ENCODE results near the gene SPARC. TPM values are rescaled to one million over a fixed set of nuclear protein-coding genes. Genes with fewer than 3 reads are reported as not detected.

The SPARC gene
- total and polyA plus RNA-seq, 2 experiments from 2014 or later: 6,520 to 20,092 TPM

- in situ Hi-C loops (cut with MboI): no loop called here
- Histone ChIP-seq H3K4me3 (no peak overlapping the region), H3K36me3 (ENCODE audit: low read depth) (no peaks in the 10 kb centered on the region), H3K4me2 (ENCODE audit: unreplicated experiment) (no peak overlapping the region), H3K9ac (no peak overlapping the region), H2AFZ (no peak overlapping the region), H3K4me1 (ENCODE audit: insufficient read depth) (0 out of 2 replicates have a peak, but pooled peaks cover under 1% of the 10 kb centered on the region), H3K9me2 (ENCODE audit: insufficient read depth) (no peaks in the 10 kb centered on the region), H3K27ac (no peak overlapping the region), H3K27me3 (replicated peaks; ENCODE audit: insufficient read depth) (0 out of 2 replicates have a peak, but pooled peaks cover 13% of the 10 kb centered on the region), H4K20me1 (ENCODE audit: insufficient read depth) (no peaks in the 10 kb centered on the region), H3K9me3 (ENCODE audit: low read depth) (no peaks in the 10 kb centered on the region), H3K79me2 (ENCODE audit: insufficient read depth) (no peaks in the 10 kb centered on the region), H3F3A (ENCODE audit: insufficient read depth) (no peaks in the 10 kb centered on the region)
- 34 to 36% methylated on average over 12 of the region's 12 CpGs for WGBS, 2 experiments (ENCODE audit: low coverage in 1 of 2, low lambda C conversion rate in 2 of 2, missing lambda C conversion rate in 2 of 2)
- peak; percentile 65 for DNase-seq
- TF ChIP-seq EZH2phosphoT487 (IDR thresholded peaks at IDR 0.05; ENCODE audit: insufficient read depth, low read depth): no peak
- TF ChIP-seq EZH2 (IDR thresholded peaks at IDR 0.05; ENCODE audit: insufficient read depth, poor library complexity, severe bottlenecking): no peak
Observed at GRCh38 chr5:151622367-151623088, 64.2 kb downstream of the SPARC start.

GRCh38 chr5:151620461-151620840, 66.3 kb downstream of the SPARC start:
- Histone ChIP-seq H3K27me3 (replicated peaks; ENCODE audit: insufficient read depth) (0 out of 2 replicates have a peak, but pooled peaks cover 16% of the 10 kb centered on the region), H3K9me3 (ENCODE audit: low read depth) (no peaks in the 10 kb centered on the region), H4K20me1 (ENCODE audit: insufficient read depth) (no peaks in the 10 kb centered on the region), H3K27ac (no peak overlapping the region), H3K9me2 (ENCODE audit: insufficient read depth) (no peaks in the 10 kb centered on the region), H2AFZ (no peak overlapping the region), H3K4me2 (ENCODE audit: unreplicated experiment) (no peak overlapping the region), H3K4me3 (no peak overlapping the region), H3K9ac (no peak overlapping the region), H3K4me1 (ENCODE audit: insufficient read depth) (no peaks in the 10 kb centered on the region), H3K79me2 (ENCODE audit: insufficient read depth) (no peaks in the 10 kb centered on the region), H3F3A (ENCODE audit: insufficient read depth) (no peaks in the 10 kb centered on the region), H3K36me3 (ENCODE audit: low read depth) (no peaks in the 10 kb centered on the region)
- no peak for DNase-seq
- in situ Hi-C loops (cut with MboI): no loop called here
- WGBS, 2 experiments (ENCODE audit: low coverage in 1 of 2, low lambda C conversion rate in 2 of 2, missing lambda C conversion rate in 2 of 2): 72 to 73% methylated on average over 6 of the region's 6 CpGs
- TF ChIP-seq EZH2phosphoT487 (IDR thresholded peaks at IDR 0.05; ENCODE audit: insufficient read depth, low read depth) (no peak), EZH2 (IDR thresholded peaks at IDR 0.05; ENCODE audit: insufficient read depth, poor library complexity, severe bottlenecking) (no peak)

GRCh38 chr5:151619812-151620460, 66.8 kb downstream of the SPARC start:
- H3K9me3 ChIP-seq (ENCODE audit: low read depth): no peaks in the 10 kb centered on the region
- WGBS, 2 experiments (ENCODE audit: low coverage in 1 of 2, low lambda C conversion rate in 2 of 2, missing lambda C conversion rate in 2 of 2): 42 to 49% methylated on average over 6 of the region's 6 CpGs
- no peak overlapping the region for H3K4me2 ChIP-seq (ENCODE audit: unreplicated experiment)
- H3K4me1 ChIP-seq (ENCODE audit: insufficient read depth): no peaks in the 10 kb centered on the region
- H3K9me2 ChIP-seq (ENCODE audit: insufficient read depth): no peaks in the 10 kb centered on the region
- H4K20me1 ChIP-seq (ENCODE audit: insufficient read depth): no peaks in the 10 kb centered on the region
- no peak overlapping the region for H3K9ac ChIP-seq
- no peaks in the 10 kb centered on the region for H3K79me2 ChIP-seq (ENCODE audit: insufficient read depth)
- no peak overlapping the region for H3K4me3 ChIP-seq
- no peak for TF ChIP-seq EZH2phosphoT487 (IDR thresholded peaks at IDR 0.05; ENCODE audit: insufficient read depth, low read depth)
- no peak for TF ChIP-seq EZH2 (IDR thresholded peaks at IDR 0.05; ENCODE audit: insufficient read depth, poor library complexity, severe bottlenecking)
- no peak for DNase-seq
- in situ Hi-C loops (cut with MboI): no loop called here
- H3K27ac ChIP-seq: no peak overlapping the region
- H3K27me3 ChIP-seq (replicated peaks; ENCODE audit: insufficient read depth): 0 out of 2 replicates have a peak, but pooled peaks cover 12% of the 10 kb centered on the region
- H3K36me3 ChIP-seq (ENCODE audit: low read depth): no peaks in the 10 kb centered on the region
- H2AFZ ChIP-seq: no peak overlapping the region
- no peaks in the 10 kb centered on the region for H3F3A ChIP-seq (ENCODE audit: insufficient read depth)

- DNase-seq: no peak
- Histone ChIP-seq H3K4me3 (no peak overlapping the region), H3K4me1 (ENCODE audit: insufficient read depth) (no peaks in the 10 kb centered on the region), H3K4me2 (ENCODE audit: unreplicated experiment) (no peak overlapping the region), H3K9me2 (ENCODE audit: insufficient read depth) (no peaks in the 10 kb centered on the region), H4K20me1 (ENCODE audit: insufficient read depth) (no peaks in the 10 kb centered on the region), H3K27me3 (replicated peaks; ENCODE audit: insufficient read depth) (peaks cover 10% of the 10 kb centered on the region; the same call in 1 of the 2 replicates), H3K27ac (no peak overlapping the region), H2AFZ (no peak overlapping the region), H3K36me3 (ENCODE audit: low read depth) (no peaks in the 10 kb centered on the region), H3K79me2 (ENCODE audit: insufficient read depth) (no peaks in the 10 kb centered on the region), H3F3A (ENCODE audit: insufficient read depth) (no peaks in the 10 kb centered on the region), H3K9ac (no peak overlapping the region), H3K9me3 (ENCODE audit: low read depth) (no peaks in the 10 kb centered on the region)
- in situ Hi-C loops (cut with MboI): no loop called here
- TF ChIP-seq EZH2phosphoT487 (IDR thresholded peaks at IDR 0.05; ENCODE audit: insufficient read depth, low read depth) (no peak), EZH2 (IDR thresholded peaks at IDR 0.05; ENCODE audit: insufficient read depth, poor library complexity, severe bottlenecking) (no peak)
- 16 to 18% methylated on average over 2 of the region's 2 CpGs for WGBS, 2 experiments (ENCODE audit: low coverage in 1 of 2, low lambda C conversion rate in 2 of 2, missing lambda C conversion rate in 2 of 2)
Observed at GRCh38 chr5:151618907-151619306, 67.8 kb downstream of the SPARC start.

Data from GM23248 (cell line).